Heart left ventricle (tissue), 16 donors: ENCODE results near the gene MEIS2. TPM values are rescaled to one million over a fixed set of nuclear protein-coding genes. Genes with fewer than 3 reads are reported as not detected.

Source experiments
- ATAC-seq, 4 donors: fragments of 200-7000 bp; cut with Tn5 transposase; one replicate each; pipeline ENCODE4 v1.9.1; 2020 to 2022; ENCODE audit warnings: moderate library complexity in 4 of 4, mild to moderate bottlenecking in 3 of 4, moderate number of reproducible peaks in 1 of 4
- DNase-seq, 5 donors: peaks; one replicate each; pipeline ENCODE4 v3.0.0-alpha.2; 2020
- H3K27ac ChIP-seq, 12 donors: fragments of 200-600 bp; sonication (generic) in 4 of 12; one replicate each; pipeline versions ENCODE4 v1.5.0 to v1.8.0; 2016 to 2022; ENCODE audit warnings: mild to moderate bottlenecking in 2 of 12
- H3K27me3 ChIP-seq, 9 donors: fragments of 200-600 bp; sonication (generic) in 2 of 9; one replicate each; pipeline versions ENCODE4 v1.5.1 to v1.8.0; 2016 to 2022; ENCODE audit warnings: mild to moderate bottlenecking in 3 of 9
- H3K36me3 ChIP-seq, 9 donors: fragments of 200-600 bp; sonication (generic) in 2 of 9; one replicate each; pipeline versions ENCODE4 v1.5.0 to v1.8.0; 2018 to 2022; ENCODE audit warnings: mild to moderate bottlenecking in 2 of 9
- H3K4me1 ChIP-seq, 12 donors: fragments of 200-600 bp; sonication (generic) in 4 of 12; one replicate each; pipeline versions ENCODE4 v1.5.0 to v1.8.0; 2016 to 2022; ENCODE audit warnings: mild to moderate bottlenecking in 3 of 12
- H3K4me3 ChIP-seq, 12 donors: fragments of 200-600 bp; sonication (generic) in 4 of 12; one replicate each; pipeline versions ENCODE4 v1.5.0 to v1.8.0; 2017 to 2022; ENCODE audit warnings: mild to moderate bottlenecking in 9 of 12, moderate library complexity in 4 of 12
- H3K9me3 ChIP-seq, 12 donors: fragments of 200-600 bp; sonication (generic) in 4 of 12; one replicate each; pipeline versions ENCODE4 v1.5.0 to v1.8.0; 2016 to 2022; ENCODE audit warnings: mild to moderate bottlenecking in 1 of 12
- POLR2A ChIP-seq, 2 donors: fragments of 450-650 bp; IDR thresholded peaks; one replicate each; pipeline ENCODE4 v1.6.1; 2017; ENCODE audit warnings: antibody characterized with exemption in 2 of 2, mild to moderate bottlenecking in 2 of 2, moderate library complexity in 2 of 2
- WGBS, 4 donors: extraction: QIAGEN DNeasy Blood & Tissue Kit in 2 of 4; methylation state at CpG; one replicate each; pipeline versions ENCODE4 v1.1.5 to v1.1.7; 2013 to 2018; 5-methylcytosine and 5-hydroxymethylcytosine counted together
- intact Hi-C, 10 donors: fragments of 100-400 bp; cut with DNase I; formaldehyde crosslinking; loops; one replicate each; pipeline versions ENCODE4 v1.11.1 to v1.14.2; 2022
- polyA plus RNA-seq, 2 donors: library from polyadenylated mRNA; stranded (reverse); fragments of 200-250 nt; gene quantifications; one replicate each; pipeline ENCODE4 v1.2.3, GENCODE V29; 2013
- total RNA-seq, 9 donors: library from RNA; depleted of rRNA in 2 of 9; stranded (reverse); fragments of >200 nt in 2 of 9; fragmentation: NEBNext Ultra II Directional in 3 of 9; extraction: Animal tissue kit (Norgen Biotek cat#: 25700) in 3 of 9; gene quantifications; one replicate each; pipeline versions ENCODE4 v1.1.0 to v1.2.4, GENCODE V29; 2016 to 2023
- TF ChIP-seq, protein P1 (sequence below), 12 donors: fragments of 200-600 bp; sonication (generic) in 4 of 12; IDR thresholded peaks; one replicate each; pipeline versions ENCODE4 v1.5.0 to v1.8.0; 2018 to 2022; ENCODE audit warnings: antibody characterized with exemption in 12 of 12, mild to moderate bottlenecking in 5 of 12
- donor health status: ischemic (EF 13 %, LVEDD 7.1; RV severe dilation, severe dysfunction).
- donor health status: healthy with polysubstance abuse.
- donor health status: DM: no; HTN: yes; CAD: no.
- donor health status: DM: no; HTN: no; CAD: no.
- donor health status: ischemic (EF 25% LVEDD 6.9; RV normal size, moderate dysfunction).
- donor health status: ischemic (EF 25% LVEDD 5.7; RV mildly dilated, moderate dysfunction).
- donor health status: healthy.
- donor health status: DM: yes; HTN: yes; CAD: no.
- donor health status: ischemic (EF 35%, LVEDD 5.7; RV mildly dilated, moderate dysfunction).
- donor health status: nonischemic (EF 11% LVEDD 7.7; RV severe dilation, severe dysfunction).
- donor health status: DM: yes; HTN: yes; CAD: no.
- donor health status: PGD.
- donor health status: ischemic (EF 29% LVEDD 5.4; RV normal size, mild dysfunction).
- donor health status: nonischemic (EF 23%, LVEDD 6.1; RV moderate dilation, normal function).

Gene MEIS2
- total and polyA plus RNA-seq, 11 donors: 13.2 to 89.7 (median 49.7) TPM

DNA sequence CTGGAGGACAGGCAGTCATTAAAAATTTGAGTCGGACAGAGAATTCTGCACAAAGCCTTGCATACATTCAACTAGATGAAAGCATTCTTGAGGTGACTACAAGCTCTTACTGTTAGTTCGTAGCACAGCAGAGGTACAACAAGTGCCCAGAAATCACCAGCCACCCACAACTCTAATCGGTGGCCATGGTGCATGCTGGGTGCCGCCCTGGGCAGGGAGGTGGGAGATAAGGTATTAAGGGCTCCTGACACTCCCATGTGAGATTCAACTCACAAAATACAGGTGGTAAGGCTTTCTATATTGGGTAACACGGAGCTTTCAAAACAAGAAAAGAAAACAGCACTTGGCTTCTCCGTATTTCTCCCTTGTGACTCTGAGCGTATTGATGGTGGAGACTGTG is 66.0 kb downstream of the MEIS2 start:
- DNase-seq (no peak), ATAC-seq (peak in 2 of 4 donors; percentile 38)
- intact Hi-C loops: no loop called here
- Histone ChIP-seq H3K4me3 (no peak overlapping the region), H3K9me3 (no peaks in the 10 kb centered on the region), H3K4me1 (peaks cover 0 to 54% (median 17%) of the 10 kb centered on the region in 12 donors), H3K36me3 (peaks cover 0 to 23% (median 0%) of the 10 kb centered on the region in 9 donors), H3K27me3 (no peaks in the 10 kb centered on the region), H3K27ac (peak overlapping the region in 6 of 12 donors; percentile 2 to 64 (median 30))
- 54 to 64% (median 64%) methylated on average over 7 of the region's 7 CpGs for WGBS, 4 donors
- TF ChIP-seq, protein P1, sequence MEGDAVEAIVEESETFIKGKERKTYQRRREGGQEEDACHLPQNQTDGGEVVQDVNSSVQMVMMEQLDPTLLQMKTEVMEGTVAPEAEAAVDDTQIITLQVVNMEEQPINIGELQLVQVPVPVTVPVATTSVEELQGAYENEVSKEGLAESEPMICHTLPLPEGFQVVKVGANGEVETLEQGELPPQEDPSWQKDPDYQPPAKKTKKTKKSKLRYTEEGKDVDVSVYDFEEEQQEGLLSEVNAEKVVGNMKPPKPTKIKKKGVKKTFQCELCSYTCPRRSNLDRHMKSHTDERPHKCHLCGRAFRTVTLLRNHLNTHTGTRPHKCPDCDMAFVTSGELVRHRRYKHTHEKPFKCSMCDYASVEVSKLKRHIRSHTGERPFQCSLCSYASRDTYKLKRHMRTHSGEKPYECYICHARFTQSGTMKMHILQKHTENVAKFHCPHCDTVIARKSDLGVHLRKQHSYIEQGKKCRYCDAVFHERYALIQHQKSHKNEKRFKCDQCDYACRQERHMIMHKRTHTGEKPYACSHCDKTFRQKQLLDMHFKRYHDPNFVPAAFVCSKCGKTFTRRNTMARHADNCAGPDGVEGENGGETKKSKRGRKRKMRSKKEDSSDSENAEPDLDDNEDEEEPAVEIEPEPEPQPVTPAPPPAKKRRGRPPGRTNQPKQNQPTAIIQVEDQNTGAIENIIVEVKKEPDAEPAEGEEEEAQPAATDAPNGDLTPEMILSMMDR (IDR thresholded peaks at IDR 0.05): no peak
- no peak for TF ChIP-seq POLR2A (IDR thresholded peaks at IDR 0.05)

DNA sequence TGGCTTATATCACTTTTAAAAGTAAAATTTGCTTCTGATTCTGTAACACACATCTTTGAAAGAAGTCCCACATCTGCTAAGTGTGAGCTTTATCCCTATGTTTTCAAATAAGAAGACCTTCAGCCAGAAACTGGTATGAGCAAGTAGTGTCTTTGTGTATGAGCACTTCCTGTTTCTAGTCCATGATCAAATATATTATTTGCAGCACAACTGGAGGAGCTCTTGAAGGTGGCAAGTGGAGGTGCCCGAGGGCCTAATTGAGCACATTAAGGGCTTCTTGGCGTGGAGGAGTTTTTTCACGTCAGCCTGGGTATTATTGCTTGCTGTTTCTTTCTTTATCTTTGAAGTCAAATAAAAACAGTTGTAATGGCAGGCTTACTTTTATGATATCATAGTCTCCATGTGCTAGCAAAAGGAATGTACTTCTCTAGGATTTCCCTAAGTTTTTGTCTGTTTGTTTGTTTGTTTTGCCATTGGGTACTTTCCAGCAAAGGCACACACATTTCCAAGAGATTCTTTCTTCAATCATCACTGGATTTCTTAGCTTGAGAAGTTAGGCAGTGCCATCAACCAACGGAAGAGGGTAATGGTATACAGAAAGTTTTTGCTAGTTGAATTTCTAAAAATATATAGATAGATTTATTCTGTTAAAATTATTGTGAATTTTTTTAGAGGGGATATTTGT is 68.1 kb downstream of the MEIS2 start:
- H3K27me3 ChIP-seq: no peaks in the 10 kb centered on the region
- H3K4me1 ChIP-seq: peaks cover 0 to 58% (median 13%) of the 10 kb centered on the region in 12 donors
- no peak for ATAC-seq
- TF ChIP-seq, protein P1 (IDR thresholded peaks at IDR 0.05): no peak
- no peak for TF ChIP-seq POLR2A (IDR thresholded peaks at IDR 0.05)
- H3K9me3 ChIP-seq: no peaks in the 10 kb centered on the region
- H3K36me3 ChIP-seq: peaks cover 0 to 23% (median 0%) of the 10 kb centered on the region in 9 donors
- no peak overlapping the region for H3K27ac ChIP-seq
- DNase-seq: no peak
- intact Hi-C loops: no loop called here
- H3K4me3 ChIP-seq: no peak overlapping the region
- 65 to 72% (median 69%) methylated on average over 4 of the region's 4 CpGs for WGBS, 4 donors

DNA sequence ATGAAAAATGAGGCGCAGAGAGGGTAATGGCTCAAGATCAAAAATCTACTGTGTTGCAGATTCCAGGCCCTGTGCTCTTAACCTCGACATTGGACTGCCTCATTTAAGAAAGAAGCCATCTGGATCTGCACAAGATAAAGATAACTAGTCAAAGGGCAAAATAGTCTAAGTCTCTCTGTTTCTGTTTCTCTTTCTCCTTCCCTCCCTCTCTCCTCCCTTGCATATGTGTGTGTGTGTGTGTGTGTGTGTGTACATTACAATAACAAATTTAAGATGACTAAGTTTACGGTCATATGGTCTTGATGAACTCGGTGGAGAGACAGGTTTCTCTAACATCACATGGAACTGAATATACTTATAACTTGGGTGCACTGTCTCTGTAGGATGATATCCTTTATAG is 69.2 kb downstream of the MEIS2 start:
- Histone ChIP-seq H3K27me3 (no peaks in the 10 kb centered on the region), H3K9me3 (no peaks in the 10 kb centered on the region), H3K36me3 (peaks cover 0 to 17% (median 0%) of the 10 kb centered on the region in 9 donors), H3K4me3 (no peak overlapping the region), H3K4me1 (peaks cover 0 to 62% (median 13%) of the 10 kb centered on the region in 12 donors), H3K27ac (peak overlapping the region in 1 of 12 donors; percentile 3)
- intact Hi-C loops: no loop called here
- ATAC-seq (peak in 2 of 4 donors; percentile 28), DNase-seq (no peak)
- TF ChIP-seq, protein P1 (IDR thresholded peaks at IDR 0.05): no peak
- TF ChIP-seq POLR2A (IDR thresholded peaks at IDR 0.05): no peak
- 47 to 64% (median 50%) methylated on average over 4 of the region's 4 CpGs for WGBS, 4 donors

DNA sequence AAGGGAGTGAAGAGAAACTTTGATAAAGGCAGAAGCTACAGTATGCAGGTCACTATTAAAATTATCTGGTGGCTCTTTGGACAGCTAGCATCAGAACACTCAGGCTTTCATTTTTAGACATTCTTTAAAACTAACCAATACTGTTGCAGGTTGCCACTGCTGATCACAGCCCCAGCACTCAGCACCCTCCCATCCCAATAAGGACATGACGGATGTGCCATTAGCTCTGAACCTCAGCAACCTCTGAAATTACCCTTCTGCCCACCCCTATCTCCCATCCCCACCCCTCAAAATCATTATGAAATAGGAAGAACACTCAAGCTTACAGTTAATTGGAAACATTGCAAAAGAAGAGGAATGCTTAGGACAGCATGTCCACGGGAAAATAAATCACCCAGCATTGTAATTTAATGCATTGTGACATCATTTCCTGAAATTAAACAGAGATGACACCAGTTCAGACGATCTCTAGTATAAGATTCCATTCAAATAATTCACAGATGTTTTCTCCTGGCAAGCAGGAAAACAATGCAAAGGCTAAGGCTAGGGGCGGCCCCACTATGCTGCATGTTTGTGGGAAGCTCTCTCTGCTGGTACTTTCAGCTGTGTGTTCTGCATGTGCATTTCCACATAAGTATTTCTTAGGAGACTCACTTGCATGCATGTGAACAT is 71.6 kb downstream of the MEIS2 start:
- Histone ChIP-seq H3K27ac (peak overlapping the region in 1 of 12 donors; percentile 27), H3K4me1 (peaks cover 0 to 57% (median 13%) of the 10 kb centered on the region in 12 donors), H3K4me3 (no peak overlapping the region), H3K27me3 (no peaks in the 10 kb centered on the region), H3K9me3 (no peaks in the 10 kb centered on the region), H3K36me3 (peaks cover 0 to 9% (median 0%) of the 10 kb centered on the region in 9 donors)
- no peak for TF ChIP-seq POLR2A (IDR thresholded peaks at IDR 0.05)
- TF ChIP-seq, protein P1 (IDR thresholded peaks at IDR 0.05): no peak
- 47 to 55% (median 50%) methylated on average over 4 of the region's 4 CpGs for WGBS, 4 donors
- peak in 1 of 4 donors; percentile 27 for ATAC-seq
- DNase-seq: no peak
- intact Hi-C loops: loop anchor here in 1 of 10 donors (10.0 kb wide), 1 partner anchor 66 kb away; no protein-coding TSS in a partner anchor
